ENCODE measurements around the gene DHRS13. TPM values are rescaled to one million over a fixed set of nuclear protein-coding genes. Genes with fewer than 3 reads are reported as not detected.

The DHRS13 gene, protein sequence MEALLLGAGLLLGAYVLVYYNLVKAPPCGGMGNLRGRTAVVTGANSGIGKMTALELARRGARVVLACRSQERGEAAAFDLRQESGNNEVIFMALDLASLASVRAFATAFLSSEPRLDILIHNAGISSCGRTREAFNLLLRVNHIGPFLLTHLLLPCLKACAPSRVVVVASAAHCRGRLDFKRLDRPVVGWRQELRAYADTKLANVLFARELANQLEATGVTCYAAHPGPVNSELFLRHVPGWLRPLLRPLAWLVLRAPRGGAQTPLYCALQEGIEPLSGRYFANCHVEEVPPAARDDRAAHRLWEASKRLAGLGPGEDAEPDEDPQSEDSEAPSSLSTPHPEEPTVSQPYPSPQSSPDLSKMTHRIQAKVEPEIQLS
- 8.2 TPM for total RNA-seq (ENCODE audit: unreplicated experiment)
- long read RNA-seq, transcript DHRS13-201 (5 exons, 1,921 nt) = major isoform, 7 of 10 reads
- long read RNA-seq, partial matches to known transcripts = 1 of 10 reads
- long read RNA-seq, other reads (novel, unspliced or antisense) = 0 of 10 reads

DNA sequence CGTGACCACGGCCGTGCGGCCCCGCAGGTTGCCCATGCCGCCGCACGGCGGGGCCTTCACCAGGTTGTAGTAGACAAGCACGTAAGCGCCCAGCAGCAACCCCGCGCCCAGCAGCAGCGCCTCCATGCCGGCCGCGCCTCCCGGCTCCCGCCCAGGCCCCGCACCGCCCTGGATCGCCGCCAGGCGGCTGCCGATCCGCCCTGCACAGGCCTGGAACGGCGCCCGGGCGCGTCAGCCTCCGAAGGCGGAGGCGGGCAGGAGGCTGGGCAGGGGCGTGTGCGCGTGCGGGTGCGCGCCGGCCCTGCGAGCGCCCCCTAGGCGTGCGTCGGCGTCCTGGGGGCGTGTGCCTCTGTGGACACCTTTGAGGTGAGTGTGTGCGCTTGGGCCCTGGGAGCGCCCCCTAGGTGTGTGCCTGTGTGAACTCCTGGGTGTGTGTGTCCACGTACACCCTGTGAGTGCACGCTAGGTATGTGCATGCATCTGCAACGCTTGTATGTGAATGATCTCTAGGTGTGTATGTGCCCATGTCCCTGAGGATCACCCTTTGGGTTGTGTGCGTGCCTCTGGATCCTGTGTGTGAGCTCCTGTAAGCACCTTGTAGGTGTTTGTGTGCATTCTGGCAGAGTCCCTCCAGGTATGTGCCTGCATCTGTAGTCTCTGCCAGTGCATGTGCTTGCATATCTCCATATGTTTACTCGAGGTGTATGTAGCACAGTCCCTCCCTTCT, at the start of gene DHRS13:
TSS of gene DHRS13 (minus strand) at position 261 of the 727 bp plus-strand sequence. CDS start at position 126, 135 bp downstream.
- Mint-ChIP-seq H3K4me1 (ENCODE audit: unreplicated experiment) (peaks cover 14% of the 10 kb centered on the region), H3K36me3 (ENCODE audit: low read depth, unreplicated experiment) (peaks cover 34% of the 10 kb centered on the region), H3K27ac (ENCODE audit: unreplicated experiment) (peak within 1 kb of the TSS; percentile 16), H3K4me3 (ENCODE audit: unreplicated experiment) (peak within 1 kb of the TSS; percentile 89), H3K27me3 (ENCODE audit: unreplicated experiment) (peaks cover 18% of the 10 kb centered on the region), H3K9me3 (ENCODE audit: unreplicated experiment) (no peaks in the 10 kb centered on the region)
- TF ChIP-seq, protein P1, sequence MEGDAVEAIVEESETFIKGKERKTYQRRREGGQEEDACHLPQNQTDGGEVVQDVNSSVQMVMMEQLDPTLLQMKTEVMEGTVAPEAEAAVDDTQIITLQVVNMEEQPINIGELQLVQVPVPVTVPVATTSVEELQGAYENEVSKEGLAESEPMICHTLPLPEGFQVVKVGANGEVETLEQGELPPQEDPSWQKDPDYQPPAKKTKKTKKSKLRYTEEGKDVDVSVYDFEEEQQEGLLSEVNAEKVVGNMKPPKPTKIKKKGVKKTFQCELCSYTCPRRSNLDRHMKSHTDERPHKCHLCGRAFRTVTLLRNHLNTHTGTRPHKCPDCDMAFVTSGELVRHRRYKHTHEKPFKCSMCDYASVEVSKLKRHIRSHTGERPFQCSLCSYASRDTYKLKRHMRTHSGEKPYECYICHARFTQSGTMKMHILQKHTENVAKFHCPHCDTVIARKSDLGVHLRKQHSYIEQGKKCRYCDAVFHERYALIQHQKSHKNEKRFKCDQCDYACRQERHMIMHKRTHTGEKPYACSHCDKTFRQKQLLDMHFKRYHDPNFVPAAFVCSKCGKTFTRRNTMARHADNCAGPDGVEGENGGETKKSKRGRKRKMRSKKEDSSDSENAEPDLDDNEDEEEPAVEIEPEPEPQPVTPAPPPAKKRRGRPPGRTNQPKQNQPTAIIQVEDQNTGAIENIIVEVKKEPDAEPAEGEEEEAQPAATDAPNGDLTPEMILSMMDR (IDR thresholded peaks at IDR 0.05; ENCODE audit: unreplicated experiment) = peak; percentile 99
- DNase-seq (ENCODE audit: low spot score) = peak; percentile 98

DNA sequence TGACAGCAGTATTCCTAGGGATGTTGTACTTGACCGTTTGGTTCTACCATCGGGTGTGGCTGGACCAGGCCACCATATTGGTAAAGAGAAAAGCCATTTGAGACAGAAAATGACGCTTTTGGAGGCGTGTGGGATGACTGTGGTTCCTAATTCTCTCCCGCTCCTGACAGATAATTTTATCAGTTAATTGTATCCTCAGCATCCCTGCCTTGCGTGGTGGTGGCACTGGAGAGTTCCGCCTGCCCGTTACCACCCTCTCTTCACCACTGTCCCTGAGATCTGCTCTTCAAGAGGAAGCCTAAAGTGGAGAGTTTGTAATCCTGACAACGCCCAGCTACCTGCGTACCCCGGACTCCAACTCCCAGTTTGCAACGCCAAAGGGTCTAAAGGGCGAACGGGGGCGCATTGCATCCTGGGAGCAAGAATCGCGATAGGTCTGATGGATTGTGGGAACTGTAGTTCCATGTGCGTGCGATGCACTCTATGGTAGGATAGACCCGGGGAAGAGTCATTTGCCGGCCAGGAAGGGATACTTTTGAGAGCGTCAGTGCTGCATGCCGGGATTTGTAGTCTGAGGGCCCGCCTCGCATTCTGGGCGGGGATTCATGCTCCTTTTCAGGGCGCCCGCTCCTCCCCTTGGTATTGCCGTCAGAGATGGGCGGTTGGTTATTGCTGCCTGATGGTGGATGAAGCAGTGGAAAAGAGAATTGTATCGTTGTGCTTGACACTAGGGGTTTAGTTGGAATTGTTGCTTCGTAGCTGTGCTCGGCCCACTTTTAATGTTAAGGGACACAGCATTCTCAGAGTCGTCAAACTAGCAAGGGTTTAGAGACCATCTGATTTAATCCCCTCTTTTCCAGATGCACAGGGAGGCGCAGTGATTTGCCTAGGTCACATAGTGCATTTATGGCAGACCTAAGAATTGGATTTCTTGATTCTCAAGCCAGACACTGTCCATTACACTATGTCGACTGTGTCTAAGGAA, 49.4 kb upstream of the DHRS13 start:
- TF ChIP-seq, protein P1 (IDR thresholded peaks at IDR 0.05; ENCODE audit: unreplicated experiment) = no peak
- Mint-ChIP-seq H3K27ac (ENCODE audit: unreplicated experiment) (no peak overlapping the region), H3K27me3 (ENCODE audit: unreplicated experiment) (peaks cover 2% of the 10 kb centered on the region), H3K4me3 (ENCODE audit: unreplicated experiment) (no peak overlapping the region), H3K9me3 (ENCODE audit: unreplicated experiment) (no peaks in the 10 kb centered on the region), H3K4me1 (ENCODE audit: unreplicated experiment) (peaks cover 11% of the 10 kb centered on the region), H3K36me3 (ENCODE audit: low read depth, unreplicated experiment) (peaks cover 18% of the 10 kb centered on the region)
- DNase-seq (ENCODE audit: low spot score) = peak; percentile 85

DNA sequence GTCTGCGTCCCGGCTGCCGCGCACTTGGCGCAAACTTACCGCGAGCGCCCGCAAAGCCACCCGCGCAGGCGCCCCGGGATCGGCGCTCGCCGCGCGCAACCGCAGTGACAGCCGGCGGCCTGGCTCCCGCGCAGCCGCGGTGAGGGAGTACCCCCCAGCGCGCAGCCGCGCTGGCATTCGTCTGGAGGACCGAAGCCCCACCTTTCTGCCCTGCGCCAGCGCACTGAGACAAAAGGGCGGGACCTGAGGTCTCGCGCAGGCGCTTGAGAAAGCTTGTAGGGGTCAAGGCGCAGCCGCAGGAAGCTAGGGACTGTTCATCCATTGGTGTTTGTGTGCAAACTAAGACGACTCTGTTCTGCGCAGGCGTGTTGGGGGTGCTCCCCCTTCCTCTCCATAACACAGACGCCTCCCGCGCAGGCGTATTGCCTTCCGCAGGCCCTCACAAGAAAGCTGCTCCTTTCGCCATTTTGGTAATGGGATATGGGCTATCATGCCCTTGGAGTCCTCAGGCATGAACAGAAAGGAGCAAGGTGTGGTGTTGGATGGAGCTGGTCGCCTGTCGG, 48.6 kb upstream of the DHRS13 start, which contains the start of gene PHF12:
TSS of gene PHF12 (minus strand) at position 91 of the 563 bp plus-strand sequence. CDS start 558 bp downstream, outside the sequence.
- TF ChIP-seq, protein P1 (IDR thresholded peaks at IDR 0.05; ENCODE audit: unreplicated experiment) = no peak
- Mint-ChIP-seq H3K36me3 (ENCODE audit: low read depth, unreplicated experiment) (peaks cover 18% of the 10 kb centered on the region), H3K27me3 (ENCODE audit: unreplicated experiment) (peaks cover 2% of the 10 kb centered on the region), H3K27ac (ENCODE audit: unreplicated experiment) (no peak within 1 kb of the TSS), H3K9me3 (ENCODE audit: unreplicated experiment) (no peaks in the 10 kb centered on the region), H3K4me3 (ENCODE audit: unreplicated experiment) (peak within 1 kb of the TSS; percentile 94), H3K4me1 (ENCODE audit: unreplicated experiment) (peaks cover 11% of the 10 kb centered on the region)
- DNase-seq (ENCODE audit: low spot score) = peak; percentile 98

DNA sequence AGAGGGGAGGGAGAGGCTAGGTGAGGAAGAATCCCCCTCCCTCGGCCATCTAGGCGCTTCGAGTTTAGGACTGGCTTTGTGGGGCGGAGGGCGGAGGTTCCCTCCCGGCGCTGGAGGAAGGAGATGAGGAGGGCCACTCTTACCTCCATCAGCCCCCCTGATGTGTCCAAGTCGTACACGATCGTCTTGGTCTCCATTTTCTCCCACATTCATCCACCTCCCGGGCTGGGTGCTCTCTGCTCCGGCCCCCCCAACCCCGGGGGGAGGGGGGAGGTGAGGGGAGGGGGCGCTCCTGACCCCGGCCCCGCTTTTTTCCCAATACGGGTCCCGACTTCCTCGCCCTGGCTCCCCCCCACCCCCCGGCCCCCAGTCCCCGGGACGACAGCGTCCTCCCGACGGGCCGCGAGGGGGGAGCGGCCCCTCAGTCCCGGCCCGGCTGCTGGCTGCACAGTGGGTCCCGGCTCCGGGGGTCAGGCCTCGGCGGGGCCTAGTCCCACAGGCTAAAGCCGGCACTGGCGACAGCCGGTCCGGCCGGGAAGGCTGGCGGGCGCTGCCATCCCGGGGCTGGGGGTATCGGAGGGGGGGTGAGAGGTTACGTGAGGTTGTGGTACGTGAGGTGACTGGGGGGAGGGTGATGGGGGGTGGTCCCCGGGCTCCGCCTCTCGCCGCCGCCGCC, 48.0 kb upstream of the DHRS13 start:
- peaks cover 16% of the 10 kb centered on the region for H3K4me1 Mint-ChIP-seq (ENCODE audit: unreplicated experiment)
- no peaks in the 10 kb centered on the region for H3K9me3 Mint-ChIP-seq (ENCODE audit: unreplicated experiment)
- H3K27me3 Mint-ChIP-seq (ENCODE audit: unreplicated experiment) = peaks cover 2% of the 10 kb centered on the region
- H3K36me3 Mint-ChIP-seq (ENCODE audit: low read depth, unreplicated experiment) = peaks cover 22% of the 10 kb centered on the region
- DNase-seq (ENCODE audit: low spot score) = no peak
- TF ChIP-seq, protein P1 (IDR thresholded peaks at IDR 0.05; ENCODE audit: unreplicated experiment) = no peak
- H3K27ac Mint-ChIP-seq (ENCODE audit: unreplicated experiment) = no peak overlapping the region
- peak overlapping the region; percentile 94 for H3K4me3 Mint-ChIP-seq (ENCODE audit: unreplicated experiment)
